Endothelial cell of umbilical vein (primary cell): ENCODE data around the gene SVIL. TPM values are rescaled to one million over a fixed set of nuclear protein-coding genes. Genes with fewer than 3 reads are reported as not detected.

ENCODE experiments used
- BruUV-seq: library from RNA; stranded (reverse); fragments of 400-500 nt; replicated peaks from 2 replicates; lab custom pipeline; 2021; lab: Mats Ljungman, UMichigan
- CTCF ChIA-PET: fragments of 300-600, 350-600 bp; sonication (Branson Sonifier 250); formaldehyde crosslinking; loops from one replicate; lab custom pipeline; 2021; ENCODE audit warnings: antibody characterized with exemption, inconsistent platforms; lab: Charles Lee
- POLR2A ChIA-PET: fragments of 300-600, 350-600 bp; sonication (Branson Sonifier 250); formaldehyde crosslinking; loops from one replicate; lab custom pipeline; 2021; ENCODE audit warnings: antibody characterized with exemption, inconsistent platforms; lab: Charles Lee
- DNase-seq: peaks from one replicate; pipeline ENCODE4 v3.0.0-alpha.2; 2011; ENCODE audit warnings: low read depth, low spot score
- FAIRE-seq: peaks from 2 replicates; lab custom pipeline; 2011; peaks lifted over from hg19 to GRCh38; lab: Jason Lieb, UNC
- H2AFZ ChIP-seq: 2 replicates; pipeline ENCODE4 v1.6.0; 2012; ENCODE audit warnings: low read depth, low read length, control low read depth, inconsistent platforms
- H3K27ac ChIP-seq: 2 replicates; pipeline ENCODE4 v1.5.1; 2011; ENCODE audit warnings: low read depth, mild to moderate bottlenecking, control low read depth, low read length, moderate library complexity; ENCODE audit not compliant: insufficient read depth
- H3K27me3 ChIP-seq, 2 experiments: 2 replicates each; pipeline versions ENCODE4 v1.6.0 to v1.6.1; 2011; ENCODE audit warnings: low read length in 2 of 2, mixed read lengths in 1 of 2; ENCODE audit not compliant: control insufficient read depth in 2 of 2, insufficient read depth in 2 of 2
- H3K36me3 ChIP-seq, 2 experiments: 2 replicates in 1 of 2; 3 replicates in 1 of 2; pipeline ENCODE4 v1.5.1; 2011; ENCODE audit warnings: low read length in 2 of 2, mild to moderate bottlenecking in 1 of 2, moderate library complexity in 1 of 2; ENCODE audit not compliant: control insufficient read depth in 2 of 2, insufficient read depth in 2 of 2; ENCODE audit errors: extremely low read depth in 1 of 2
- H3K4me1 ChIP-seq: 3 replicates; pipeline ENCODE4 v1.5.1; 2011; ENCODE audit warnings: mild to moderate bottlenecking, low read length; ENCODE audit not compliant: control insufficient read depth, insufficient read depth; ENCODE audit errors: extremely low read depth
- H3K4me2 ChIP-seq: 2 replicates; pipeline ENCODE4 v1.6.1; 2011; ENCODE audit warnings: low read length, control low read depth, mixed read lengths; ENCODE audit not compliant: insufficient read depth
- H3K4me3 ChIP-seq, 3 experiments: fragments of 200-600 bp in 1 of 3; sonication (generic), shearing (Covaris generic) in 1 of 3; replicated peaks in 1 of 3; 2 replicates each; pipeline ENCODE4 v1.5.1; 2011 to 2016; ENCODE audit warnings: control low read depth in 3 of 3, low read length in 3 of 3, mild to moderate bottlenecking in 2 of 3, inconsistent platforms in 1 of 3, low read depth in 1 of 3, moderate library complexity in 1 of 3; ENCODE audit not compliant: insufficient read depth in 1 of 3
- H3K79me2 ChIP-seq: 2 replicates; pipeline ENCODE4 v1.6.0; 2012; ENCODE audit warnings: low read length, inconsistent platforms; ENCODE audit not compliant: control insufficient read depth, insufficient read depth
- H3K9ac ChIP-seq: replicated peaks from 2 replicates; pipeline ENCODE3; 2011; ENCODE audit warnings: low read length, control low read depth; ENCODE audit not compliant: insufficient read depth; ENCODE audit errors: extremely low read depth
- H3K9me1 ChIP-seq: replicated peaks from 3 replicates; pipeline ENCODE4 v1.6.0; 2011; ENCODE audit warnings: mild to moderate bottlenecking, low read length; ENCODE audit not compliant: control insufficient read depth, insufficient read depth; ENCODE audit errors: extremely low read depth
- H3K9me3 ChIP-seq: replicated peaks from 2 replicates; pipeline ENCODE4 v1.5.1; 2012; ENCODE audit warnings: low read length, inconsistent platforms; ENCODE audit not compliant: control insufficient read depth, insufficient read depth
- H4K20me1 ChIP-seq: replicated peaks from 2 replicates; pipeline ENCODE3; 2011; ENCODE audit warnings: mild to moderate bottlenecking, low read length; ENCODE audit not compliant: control insufficient read depth, insufficient read depth; ENCODE audit errors: extremely low read depth
- EZH2 ChIP-seq: IDR thresholded peaks from 2 replicates; pipeline ENCODE4 v1.6.1; 2012; ENCODE audit warnings: borderline replicate concordance, low read depth, mild to moderate bottlenecking, moderate library complexity, low read length, inconsistent platforms; ENCODE audit not compliant: severe bottlenecking
- FOS ChIP-seq: IDR thresholded peaks from 2 replicates; pipeline ENCODE4 v1.6.1; 2011; ENCODE audit warnings: mild to moderate bottlenecking, low read length, moderate library complexity, borderline replicate concordance; ENCODE audit not compliant: insufficient read depth
- GATA2 ChIP-seq: IDR thresholded peaks from 2 replicates; pipeline ENCODE4 v1.7.0; 2011; ENCODE audit warnings: low read depth, mild to moderate bottlenecking, moderate library complexity, mixed read lengths, low read length; ENCODE audit not compliant: insufficient read length, insufficient read depth
- JUN ChIP-seq: IDR thresholded peaks from 2 replicates; pipeline ENCODE4 v1.6.1; 2011; ENCODE audit warnings: borderline replicate concordance, low read depth; ENCODE audit not compliant: insufficient read length, insufficient read depth
- MYC ChIP-seq: IDR thresholded peaks from one replicate; pipeline ENCODE4 v1.6.1; 2011; ENCODE audit warnings: mild to moderate bottlenecking, low read depth, low read length
- POLR2A ChIP-seq: IDR thresholded peaks from 2 replicates; pipeline ENCODE4 v1.6.1; 2012; ENCODE audit warnings: low read depth, mild to moderate bottlenecking, control low read depth, low read length
- POLR2AphosphoS5 ChIP-seq: IDR thresholded peaks from 2 replicates; pipeline ENCODE4 v1.6.1; 2012; ENCODE audit warnings: low read depth, mild to moderate bottlenecking, control low read depth, low read length, moderate library complexity; ENCODE audit not compliant: insufficient read depth
- dilution Hi-C: fragments of 300-500 bp; cut with MboI; formaldehyde crosslinking; loops from one replicate; pipeline ENCODE4 v1.15.0; 2019; ENCODE audit warnings: low sequenced_read_pairs; ENCODE audit not compliant: extremely low pct_ligation_motif_present
- intact Hi-C: fragments of 100-400 bp; cut with micrococcal nuclease; formaldehyde crosslinking; loops from one replicate; pipeline ENCODE4 v1.10.0; 2022
- polyA plus RNA-seq, 4 experiments: library from polyadenylated mRNA; depleted of rRNA in 3 of 4; stranded (reverse) in 3 of 4; unstranded in 1 of 4; fragments of >200 nt; gene quantifications; 2 replicates each; pipeline versions ENCODE4 v1.2.1 to v1.2.3, GENCODE V29; 2011 to 2012; ENCODE audit warnings: missing spikeins in 1 of 4
- total RNA-seq: library from RNA; stranded (reverse); gene quantifications from 2 replicates; pipeline ENCODE4 v1.2.3, GENCODE V29; 2021
- TF ChIP-seq, protein P1 (sequence below): IDR thresholded peaks from 2 replicates; pipeline ENCODE4 v1.6.1; 2011; ENCODE audit not compliant: insufficient read depth, insufficient read length
- TF ChIP-seq, protein P2 (sequence below), 2 donors: IDR thresholded peaks; 1 replicate in 1 of 2; 2 replicates in 1 of 2; pipeline ENCODE4 v1.5.1; 2011; ENCODE audit warnings: low read length in 2 of 2, mild to moderate bottlenecking in 2 of 2, moderate library complexity in 2 of 2, control low read depth in 1 of 2, inconsistent platforms in 1 of 2, low read depth in 1 of 2; ENCODE audit not compliant: insufficient read depth in 1 of 2; ENCODE audit errors: extremely low read depth in 1 of 2

Gene SVIL
- total and polyA plus RNA-seq, 2 donors (not counting 3 experiments of a cell fraction or from before 2014, with no cell fraction given) = 22.6 to 70.7 TPM

DNA sequence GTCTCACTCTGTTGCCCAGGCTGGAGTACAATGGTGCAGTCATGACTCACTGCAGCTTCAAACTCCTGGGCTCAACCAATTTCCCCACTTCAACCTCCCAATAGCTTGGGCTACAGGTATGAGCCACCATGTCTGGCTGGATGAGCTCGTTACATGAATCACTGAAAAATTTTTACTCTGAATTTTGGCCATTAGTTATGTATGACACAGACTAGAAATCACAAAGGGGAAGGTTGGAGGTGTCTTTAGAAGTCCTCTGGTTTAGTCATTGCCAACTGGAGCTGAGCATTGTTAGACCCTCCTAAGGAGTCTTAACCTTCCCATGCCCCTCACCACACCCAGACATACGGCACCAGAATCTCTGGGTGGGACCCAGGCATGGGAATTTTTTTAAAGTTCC is 34.7 kb downstream of the SVIL start:
- no peak for DNase-seq
- Histone ChIP-seq H2AFZ (no peak overlapping the region), H3K4me2 (no peak overlapping the region), H3K4me1 (no peaks in the 10 kb centered on the region), H4K20me1 (no peaks in the 10 kb centered on the region), H3K27me3 (no peaks in the 10 kb centered on the region), H3K79me2 (no peaks in the 10 kb centered on the region), H3K27ac (no peak overlapping the region), H3K9ac (no peak overlapping the region), H3K36me3 (peaks cover 0 to 5% of the 10 kb centered on the region in 2 experiments), H3K4me3 (no peak overlapping the region), H3K9me3 (no peaks in the 10 kb centered on the region), H3K9me1 (no peaks in the 10 kb centered on the region)
- FAIRE-seq = no peak
- no peak for TF ChIP-seq MYC
- TF ChIP-seq JUN = no peak
- no peak for TF ChIP-seq GATA2
- no peak for TF ChIP-seq POLR2AphosphoS5
- dilution Hi-C loops (no loop called here), intact Hi-C loops (no loop called here)
- ChIA-PET CTCF (interaction anchor here (0.7 to 1.5 kb wide), 2 partner anchors 10 to 24 kb away, joined by 3 to 6 read pairs; no protein-coding TSS in a partner anchor), POLR2A (no interaction called here)
- no TSS peak for BruUV-seq

DNA sequence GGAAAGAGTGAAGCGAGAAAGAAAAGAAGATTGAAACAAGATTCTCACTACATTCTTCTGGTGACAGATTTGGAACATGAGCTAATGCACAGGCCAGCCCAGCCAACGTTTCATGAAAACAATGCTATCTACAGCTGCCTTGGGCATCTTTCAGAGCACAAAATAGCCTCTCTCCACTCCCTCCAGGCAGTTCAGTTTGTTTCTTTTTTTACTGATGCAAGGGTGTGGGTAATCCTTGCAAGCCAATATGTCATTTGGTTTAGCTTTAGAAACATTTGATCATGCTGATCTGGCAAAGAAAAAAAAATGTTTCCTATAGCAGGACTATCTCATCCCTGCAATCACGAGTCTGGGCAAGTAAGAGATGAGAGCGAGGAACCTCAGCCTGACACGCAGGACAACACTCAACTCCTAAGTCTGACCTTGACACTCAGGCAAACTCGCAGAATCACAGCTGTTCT is 35.9 kb downstream of the SVIL start:
- no peaks in the 10 kb centered on the region for H3K9me3 ChIP-seq
- no peak overlapping the region for H3K27ac ChIP-seq
- H3K36me3 ChIP-seq = peaks cover 0 to 5% of the 10 kb centered on the region in 2 experiments
- H2AFZ ChIP-seq = no peak overlapping the region
- H3K9ac ChIP-seq = no peak overlapping the region
- H3K79me2 ChIP-seq = no peaks in the 10 kb centered on the region
- ChIA-PET POLR2A (no interaction called here), CTCF (interaction anchor here (1.1 to 1.5 kb wide), 2 partner anchors 9 to 85 kb away, joined by 3 to 6 read pairs; no protein-coding TSS in a partner anchor)
- no peak for DNase-seq
- no peaks in the 10 kb centered on the region for H3K4me1 ChIP-seq
- intact Hi-C loops = loop anchor here (5.0 kb wide), 1 partner anchor 38 kb away; no protein-coding TSS in a partner anchor
- dilution Hi-C loops = no loop called here
- no peak for TF ChIP-seq EZH2
- TF ChIP-seq, protein P1, sequence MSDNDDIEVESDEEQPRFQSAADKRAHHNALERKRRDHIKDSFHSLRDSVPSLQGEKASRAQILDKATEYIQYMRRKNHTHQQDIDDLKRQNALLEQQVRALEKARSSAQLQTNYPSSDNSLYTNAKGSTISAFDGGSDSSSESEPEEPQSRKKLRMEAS = no peak
- TF ChIP-seq POLR2AphosphoS5 = no peak
- no peak for TF ChIP-seq FOS
- no peak for TF ChIP-seq MYC
- TF ChIP-seq JUN = no peak
- TF ChIP-seq GATA2 = no peak
- TF ChIP-seq POLR2A = no peak
- TF ChIP-seq, protein P2, sequence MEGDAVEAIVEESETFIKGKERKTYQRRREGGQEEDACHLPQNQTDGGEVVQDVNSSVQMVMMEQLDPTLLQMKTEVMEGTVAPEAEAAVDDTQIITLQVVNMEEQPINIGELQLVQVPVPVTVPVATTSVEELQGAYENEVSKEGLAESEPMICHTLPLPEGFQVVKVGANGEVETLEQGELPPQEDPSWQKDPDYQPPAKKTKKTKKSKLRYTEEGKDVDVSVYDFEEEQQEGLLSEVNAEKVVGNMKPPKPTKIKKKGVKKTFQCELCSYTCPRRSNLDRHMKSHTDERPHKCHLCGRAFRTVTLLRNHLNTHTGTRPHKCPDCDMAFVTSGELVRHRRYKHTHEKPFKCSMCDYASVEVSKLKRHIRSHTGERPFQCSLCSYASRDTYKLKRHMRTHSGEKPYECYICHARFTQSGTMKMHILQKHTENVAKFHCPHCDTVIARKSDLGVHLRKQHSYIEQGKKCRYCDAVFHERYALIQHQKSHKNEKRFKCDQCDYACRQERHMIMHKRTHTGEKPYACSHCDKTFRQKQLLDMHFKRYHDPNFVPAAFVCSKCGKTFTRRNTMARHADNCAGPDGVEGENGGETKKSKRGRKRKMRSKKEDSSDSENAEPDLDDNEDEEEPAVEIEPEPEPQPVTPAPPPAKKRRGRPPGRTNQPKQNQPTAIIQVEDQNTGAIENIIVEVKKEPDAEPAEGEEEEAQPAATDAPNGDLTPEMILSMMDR (IDR thresholded peaks at IDR 0.05; ENCODE audit: extremely low read depth in 1 of 2, insufficient read depth in 1 of 2, low read depth in 1 of 2, low read length in 2 of 2) = no peak
- FAIRE-seq = no peak
- no peak overlapping the region for H3K4me3 ChIP-seq
- H4K20me1 ChIP-seq = no peaks in the 10 kb centered on the region
- no peaks in the 10 kb centered on the region for H3K27me3 ChIP-seq
- no peaks in the 10 kb centered on the region for H3K9me1 ChIP-seq
- BruUV-seq = no TSS peak
- H3K4me2 ChIP-seq = no peak overlapping the region
